NB4 (cell line): ENCODE results near the gene STIM1.

Experiments used
- TF ChIP-seq, protein P1 (sequence below): IDR thresholded peaks from one replicate; pipeline ENCODE4 v1.5.1; 2012; ENCODE audit warnings: low read depth, low read length
- TF ChIP-seq, protein P2 (sequence below): IDR thresholded peaks from 2 replicates; pipeline ENCODE4 v1.6.1; 2011; ENCODE audit warnings: low read depth, low read length

GRCh38 chr11:3977078-3977477, 121.6 kb downstream of the STIM1 start:
- TF ChIP-seq, protein P1, sequence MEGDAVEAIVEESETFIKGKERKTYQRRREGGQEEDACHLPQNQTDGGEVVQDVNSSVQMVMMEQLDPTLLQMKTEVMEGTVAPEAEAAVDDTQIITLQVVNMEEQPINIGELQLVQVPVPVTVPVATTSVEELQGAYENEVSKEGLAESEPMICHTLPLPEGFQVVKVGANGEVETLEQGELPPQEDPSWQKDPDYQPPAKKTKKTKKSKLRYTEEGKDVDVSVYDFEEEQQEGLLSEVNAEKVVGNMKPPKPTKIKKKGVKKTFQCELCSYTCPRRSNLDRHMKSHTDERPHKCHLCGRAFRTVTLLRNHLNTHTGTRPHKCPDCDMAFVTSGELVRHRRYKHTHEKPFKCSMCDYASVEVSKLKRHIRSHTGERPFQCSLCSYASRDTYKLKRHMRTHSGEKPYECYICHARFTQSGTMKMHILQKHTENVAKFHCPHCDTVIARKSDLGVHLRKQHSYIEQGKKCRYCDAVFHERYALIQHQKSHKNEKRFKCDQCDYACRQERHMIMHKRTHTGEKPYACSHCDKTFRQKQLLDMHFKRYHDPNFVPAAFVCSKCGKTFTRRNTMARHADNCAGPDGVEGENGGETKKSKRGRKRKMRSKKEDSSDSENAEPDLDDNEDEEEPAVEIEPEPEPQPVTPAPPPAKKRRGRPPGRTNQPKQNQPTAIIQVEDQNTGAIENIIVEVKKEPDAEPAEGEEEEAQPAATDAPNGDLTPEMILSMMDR, result no peak
- TF ChIP-seq, protein P2, sequence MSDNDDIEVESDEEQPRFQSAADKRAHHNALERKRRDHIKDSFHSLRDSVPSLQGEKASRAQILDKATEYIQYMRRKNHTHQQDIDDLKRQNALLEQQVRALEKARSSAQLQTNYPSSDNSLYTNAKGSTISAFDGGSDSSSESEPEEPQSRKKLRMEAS, result no peak
